Naive thymus-derived CD8-positive, alpha-beta T cell (primary cell): ENCODE data around the gene GTF3C5. TPM values are rescaled to one million over a fixed set of nuclear protein-coding genes. Genes with fewer than 3 reads are reported as not detected.

ENCODE experiments used
- ATAC-seq, 2 donors: fragments of 150-1000 bp; cut with Tn5 transposase in 1 of 2; sonication (Bioruptor Pico), chemical (Tn5 transposase) in 1 of 2; 1 replicate in 1 of 2; 2 replicates in 1 of 2; pipeline ENCODE4 v1.10.0; 2021; ENCODE audit warnings: mild to moderate bottlenecking in 2 of 2, moderate library complexity in 2 of 2
- POLR2A ChIA-PET: fragments of 350-600 bp; sonication (Branson Sonifier 250); formaldehyde crosslinking; loops from one replicate; lab custom pipeline; 2021; ENCODE audit warnings: antibody characterized with exemption; lab: Charles Lee
- DNase-seq, 10 donors: peaks; one replicate each; pipeline versions ENCODE4 v3.0.0 to v3.0.0-alpha.2; 2020 to 2022
- H3K27ac Mint-ChIP-seq, 10 donors: one replicate each; pipeline ENCODE4 v1.8.0; 2020 to 2022; ENCODE audit warnings: mild to moderate bottlenecking in 10 of 10, mixed read lengths in 10 of 10, moderate library complexity in 4 of 10, inconsistent platforms in 1 of 10
- H3K27me3 Mint-ChIP-seq, 5 donors: one replicate each; pipeline ENCODE4 v1.8.0; 2021 to 2022; ENCODE audit warnings: mixed read lengths in 5 of 5
- H3K36me3 Mint-ChIP-seq, 3 donors: one replicate each; pipeline ENCODE4 v1.8.0; 2020 to 2022; ENCODE audit warnings: mixed read lengths in 3 of 3, mild to moderate bottlenecking in 2 of 3, inconsistent platforms in 1 of 3
- H3K4me1 Mint-ChIP-seq, 4 donors: one replicate each; pipeline ENCODE4 v1.8.0; 2021 to 2022; ENCODE audit warnings: mixed read lengths in 4 of 4
- H3K4me3 Mint-ChIP-seq, 10 donors: one replicate each; pipeline ENCODE4 v1.8.0; 2020 to 2022; ENCODE audit warnings: mild to moderate bottlenecking in 10 of 10, mixed read lengths in 10 of 10, moderate library complexity in 6 of 10, inconsistent platforms in 1 of 10
- H3K9me3 Mint-ChIP-seq, 9 donors: one replicate each; pipeline ENCODE4 v1.8.0; 2020 to 2022; ENCODE audit warnings: mixed read lengths in 9 of 9, mild to moderate bottlenecking in 3 of 9, inconsistent platforms in 1 of 9, moderate library complexity in 1 of 9
- polyA plus RNA-seq, 3 donors: library from polyadenylated mRNA; unstranded; fragments of 300-500 nt; fragmentation: Illumina TruSeq; gene quantifications; one replicate each; pipeline ENCODE4 v1.2.3, GENCODE V29; 2021
- total RNA-seq, 8 experiments: library from RNA in 2 of 8; stranded (reverse) in 2 of 8; gene quantifications; one replicate each; pipeline ENCODE4 v1.2.3 and lab custom pipeline; 2021 to 2026

GTF3C5 gene
- total and polyA plus RNA-seq, 5 experiments from 2014 or later, result 33.7 to 81.2 (median 40.1) TPM

DNA sequence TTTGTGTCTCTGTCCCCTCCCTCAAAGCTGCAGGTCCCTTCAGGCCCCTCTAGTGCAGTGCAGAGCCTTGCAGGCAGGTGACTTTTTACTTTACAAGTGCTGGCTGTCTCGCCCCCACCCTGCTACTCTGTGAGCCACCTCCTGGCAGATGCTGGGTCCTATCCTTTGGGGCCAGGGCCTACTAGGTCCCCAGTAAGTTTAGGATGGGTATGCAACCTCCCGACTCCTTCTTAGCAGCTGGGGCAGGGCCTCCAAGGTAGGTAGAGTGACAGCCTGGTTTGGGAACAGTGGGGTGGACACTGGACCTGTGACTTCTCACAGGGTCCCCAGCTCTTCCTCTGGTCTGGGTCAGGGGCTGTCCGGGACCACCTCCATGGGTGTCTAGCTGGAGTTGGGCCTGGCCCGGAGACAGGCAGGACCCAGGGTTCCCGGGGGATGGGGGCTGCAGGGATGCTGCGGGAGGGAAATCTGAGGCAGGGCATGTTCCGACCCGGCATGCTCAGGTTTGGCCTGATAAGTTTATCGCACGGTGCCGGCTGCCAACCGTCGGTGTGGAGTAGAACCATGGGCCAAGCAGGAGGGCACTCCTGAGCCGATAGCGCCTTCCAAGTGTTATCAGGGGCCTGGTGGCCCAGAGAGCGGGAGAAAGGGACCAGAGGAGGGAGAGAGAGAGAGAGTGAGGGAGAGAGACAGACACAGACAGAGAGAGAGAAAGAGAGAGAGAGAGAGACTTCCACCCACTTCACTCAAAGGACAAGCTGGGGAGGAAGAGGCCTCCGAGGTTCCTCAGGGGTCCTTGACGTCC lies 31.8 kb upstream of the GTF3C5 start:
- Mint-ChIP-seq H3K4me3 (no peak overlapping the region), H3K36me3 (no peaks in the 10 kb centered on the region), H3K27ac (no peak overlapping the region), H3K4me1 (peaks cover 6 to 16% (median 8%) of the 10 kb centered on the region in 4 donors), H3K27me3 (peaks cover 8 to 64% (median 43%) of the 10 kb centered on the region in 5 donors), H3K9me3 (no peaks in the 10 kb centered on the region)
- POLR2A ChIA-PET, result no interaction called here
- no peak for DNase-seq
- no peak for ATAC-seq

DNA sequence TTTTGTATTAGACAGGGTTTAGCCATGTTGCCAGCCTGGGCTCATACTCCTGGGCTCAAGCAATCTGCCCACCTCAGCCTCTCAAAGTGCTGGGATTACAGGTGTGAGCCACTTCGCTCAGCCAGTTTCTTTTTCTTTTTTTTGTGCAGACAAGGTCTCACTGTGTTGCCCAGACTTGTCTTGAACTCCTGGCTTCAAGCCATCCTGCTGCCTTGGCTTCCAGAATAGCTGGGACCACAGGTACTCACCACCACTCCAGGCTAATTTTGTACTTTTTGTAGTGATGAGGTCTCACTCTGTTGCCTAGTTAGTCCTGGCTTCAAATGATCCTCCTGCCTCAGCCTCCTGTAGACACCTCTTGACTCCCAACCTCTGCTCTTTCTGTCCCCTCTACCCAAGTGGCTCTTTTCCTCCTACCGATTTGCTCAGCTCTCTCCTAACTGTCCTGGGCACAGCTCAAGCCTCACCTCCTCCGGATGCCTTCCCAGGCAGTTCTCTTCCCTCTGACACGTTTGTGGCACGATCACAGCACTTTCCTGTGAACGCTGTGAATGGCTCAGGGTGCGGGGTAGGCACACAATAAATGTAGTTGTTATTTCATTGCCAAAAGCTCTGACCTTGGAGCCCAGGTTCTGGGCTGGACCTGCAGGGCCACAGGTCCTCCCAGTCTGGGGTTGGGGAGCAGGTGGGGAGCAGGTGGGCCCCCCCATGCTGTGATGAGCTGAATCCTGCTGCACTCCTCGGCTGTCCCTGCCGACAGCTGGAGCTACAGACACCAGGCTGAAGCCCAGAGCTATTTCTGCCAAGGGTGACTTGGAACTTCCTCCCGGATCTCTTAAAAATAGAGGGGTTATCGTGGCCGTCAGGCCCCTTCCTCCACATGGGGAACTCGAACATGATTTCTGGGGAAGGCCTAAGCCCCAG lies 28.4 kb upstream of the GTF3C5 start:
- no peaks in the 10 kb centered on the region for H3K36me3 Mint-ChIP-seq
- H3K27me3 Mint-ChIP-seq, result peaks cover 15 to 84% (median 54%) of the 10 kb centered on the region in 5 donors
- DNase-seq, result no peak
- H3K4me1 Mint-ChIP-seq, result peaks cover 0 to 3% (median 1%) of the 10 kb centered on the region in 4 donors
- H3K9me3 Mint-ChIP-seq, result no peaks in the 10 kb centered on the region
- H3K4me3 Mint-ChIP-seq, result no peak overlapping the region
- POLR2A ChIA-PET, result no interaction called here
- ATAC-seq, result no peak
- H3K27ac Mint-ChIP-seq, result peak overlapping the region in 2 of 10 donors; percentile 38 to 49

DNA sequence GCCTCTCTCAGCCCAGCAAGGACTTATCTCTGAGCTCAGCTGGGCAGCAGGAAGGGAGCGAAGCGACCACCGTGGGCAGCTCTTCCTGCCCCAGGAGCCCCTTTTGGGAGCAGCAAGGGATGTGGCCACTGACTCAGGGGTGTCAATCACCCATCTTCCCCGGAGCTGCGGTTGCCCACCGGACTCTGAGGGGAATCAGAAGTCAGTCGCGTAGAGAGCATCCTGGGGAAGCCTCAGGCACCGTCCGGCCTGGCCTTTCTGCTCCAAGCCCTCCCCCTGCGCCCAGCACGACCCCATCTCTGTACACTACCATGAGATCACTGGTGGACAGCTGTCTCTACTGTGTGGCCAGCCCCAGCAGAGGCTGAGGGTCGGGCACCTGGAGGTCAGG lies 27.7 kb upstream of the GTF3C5 start:
- DNase-seq, result no peak
- H3K4me3 Mint-ChIP-seq, result no peak overlapping the region
- H3K27ac Mint-ChIP-seq, result no peak overlapping the region
- H3K27me3 Mint-ChIP-seq, result peaks cover 14 to 81% (median 55%) of the 10 kb centered on the region in 5 donors
- H3K4me1 Mint-ChIP-seq, result peaks cover 0 to 3% (median 1%) of the 10 kb centered on the region in 4 donors
- ATAC-seq, result no peak
- POLR2A ChIA-PET, result no interaction called here
- H3K9me3 Mint-ChIP-seq, result no peaks in the 10 kb centered on the region
- H3K36me3 Mint-ChIP-seq, result no peaks in the 10 kb centered on the region

DNA sequence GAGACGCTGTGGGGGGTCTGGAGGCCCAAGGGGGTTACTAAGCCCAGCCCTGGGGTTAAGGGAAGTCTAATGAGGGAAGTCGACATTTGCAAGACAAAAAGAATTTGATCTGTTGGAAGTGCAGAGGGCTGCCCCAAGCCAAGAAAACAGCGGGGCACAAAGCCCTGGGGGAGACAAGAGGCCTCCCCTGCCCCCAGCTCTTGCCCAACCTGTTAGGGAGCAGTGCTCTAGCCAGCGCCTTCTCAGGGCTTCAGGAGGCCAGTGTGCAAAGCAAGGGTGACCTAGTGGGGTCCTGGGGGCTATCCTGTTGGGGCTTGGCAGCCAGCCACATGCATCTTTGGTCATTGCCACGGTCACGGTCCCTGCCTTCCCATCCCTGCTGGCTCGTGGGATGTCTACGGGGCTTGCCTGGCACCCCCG lies 27.1 kb upstream of the GTF3C5 start:
- no peak overlapping the region for H3K27ac Mint-ChIP-seq

DNA sequence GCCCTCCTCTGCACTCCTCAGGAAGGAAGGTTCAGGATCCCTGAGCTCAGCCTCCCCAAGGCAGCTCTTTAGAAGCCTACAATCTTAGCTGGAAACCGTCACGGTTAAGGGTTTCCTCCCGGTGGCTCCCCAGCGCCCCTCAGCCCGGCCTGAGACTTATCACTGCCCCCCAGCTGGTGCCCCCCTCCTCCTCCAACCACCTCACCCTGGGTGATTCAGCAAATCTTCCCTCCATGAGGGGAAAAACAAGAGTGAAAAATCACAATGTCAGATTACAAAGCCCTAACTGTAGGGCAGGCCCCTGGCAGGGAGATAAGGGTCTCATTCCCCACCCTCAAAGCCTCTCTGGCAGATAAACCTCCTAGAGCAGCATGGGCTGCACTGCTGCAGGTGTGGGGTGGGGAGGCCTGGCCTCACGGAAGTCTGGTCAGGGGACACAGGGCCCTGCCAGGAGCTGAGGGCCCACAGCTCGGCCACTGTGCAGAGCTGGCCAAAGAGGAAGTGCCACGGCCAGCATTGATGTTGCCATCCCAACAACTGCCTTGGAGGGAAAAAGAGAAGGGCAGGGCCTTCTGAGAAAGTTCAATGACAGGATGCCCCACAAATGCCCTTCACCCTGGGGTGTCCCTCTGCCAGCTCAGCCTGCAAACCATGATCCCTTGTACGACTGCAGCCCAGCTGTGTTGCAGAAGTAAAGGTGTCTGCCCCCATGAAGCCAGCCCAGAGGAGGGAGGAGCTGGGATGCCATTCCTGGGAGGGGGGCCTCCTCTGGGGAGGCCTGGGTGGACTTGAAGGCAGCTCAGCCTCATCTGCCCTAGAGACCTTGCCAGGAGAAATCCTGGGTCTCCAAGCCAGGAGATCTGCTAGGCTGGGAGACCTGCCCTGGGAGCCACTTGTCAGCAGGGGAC lies 26.5 kb upstream of the GTF3C5 start:
- ATAC-seq (no peak), DNase-seq (no peak)
- Mint-ChIP-seq H3K27ac (no peak overlapping the region), H3K4me1 (peaks cover 0 to 3% (median 1%) of the 10 kb centered on the region in 4 donors), H3K9me3 (peaks cover 0 to 5% (median under 1%) of the 10 kb centered on the region in 9 donors), H3K27me3 (peaks cover 19 to 88% (median 57%) of the 10 kb centered on the region in 5 donors), H3K4me3 (no peak overlapping the region), H3K36me3 (peaks cover 0 to under 1% (median 0%) of the 10 kb centered on the region in 3 donors)
- POLR2A ChIA-PET, result no interaction called here

More for the DNA sequence above, 27.1 kb upstream of the GTF3C5 start:
- Mint-ChIP-seq H3K4me1 (peaks cover 0 to 3% (median 1%) of the 10 kb centered on the region in 4 donors), H3K36me3 (no peaks in the 10 kb centered on the region), H3K4me3 (no peak overlapping the region), H3K9me3 (no peaks in the 10 kb centered on the region), H3K27me3 (peaks cover 15 to 87% (median 57%) of the 10 kb centered on the region in 5 donors)
- POLR2A ChIA-PET, result no interaction called here
- DNase-seq (no peak), ATAC-seq (no peak)

DNA sequence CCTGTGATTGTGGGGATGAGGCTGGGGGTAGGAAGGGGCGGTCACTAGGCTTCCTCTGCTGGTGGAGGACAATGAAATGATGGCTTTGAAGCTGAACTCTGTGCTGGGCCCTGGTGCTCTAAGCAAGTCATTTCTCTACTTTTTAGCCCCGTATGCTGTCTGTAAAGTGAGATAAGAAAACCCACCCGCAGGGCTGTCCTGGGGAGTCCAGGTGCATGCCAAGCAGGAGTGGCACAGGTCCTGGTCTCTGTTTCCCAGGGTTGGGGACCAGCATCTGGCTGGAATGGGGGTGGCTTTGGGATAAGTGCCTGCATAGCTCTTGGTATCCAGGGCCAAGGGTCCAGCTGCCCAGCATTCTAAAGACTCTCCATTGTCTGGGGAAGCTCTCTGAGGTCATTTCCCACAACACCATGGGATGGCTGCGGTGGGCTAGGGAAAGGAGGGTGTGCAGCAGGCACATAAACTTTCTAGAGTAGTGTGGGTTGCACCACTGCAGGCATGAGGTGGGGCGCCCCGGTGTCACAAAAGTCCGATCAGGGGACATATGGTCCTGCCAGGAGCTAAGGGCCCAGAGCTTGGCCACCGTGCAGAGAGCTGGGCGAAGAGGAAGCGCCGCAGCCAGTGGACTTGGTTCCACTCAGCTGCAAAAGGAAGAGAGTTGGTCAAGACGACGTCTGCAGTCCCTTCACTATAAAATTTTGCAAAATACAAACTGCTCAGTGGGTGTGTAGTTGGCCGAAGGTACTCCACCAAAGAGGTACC lies 25.6 kb upstream of the GTF3C5 start:
- no peak overlapping the region for H3K27ac Mint-ChIP-seq
- ATAC-seq (no peak), DNase-seq (no peak)
- H3K9me3 Mint-ChIP-seq, result peaks cover 0 to 10% (median 3%) of the 10 kb centered on the region in 9 donors
- POLR2A ChIA-PET, result no interaction called here
- H3K4me3 Mint-ChIP-seq, result no peak overlapping the region
- H3K27me3 Mint-ChIP-seq, result peaks cover 19 to 86% (median 55%) of the 10 kb centered on the region in 5 donors
- peaks cover 0 to 3% (median 1%) of the 10 kb centered on the region in 4 donors for H3K4me1 Mint-ChIP-seq
- H3K36me3 Mint-ChIP-seq, result peaks cover 0 to 2% (median 0%) of the 10 kb centered on the region in 3 donors

DNA sequence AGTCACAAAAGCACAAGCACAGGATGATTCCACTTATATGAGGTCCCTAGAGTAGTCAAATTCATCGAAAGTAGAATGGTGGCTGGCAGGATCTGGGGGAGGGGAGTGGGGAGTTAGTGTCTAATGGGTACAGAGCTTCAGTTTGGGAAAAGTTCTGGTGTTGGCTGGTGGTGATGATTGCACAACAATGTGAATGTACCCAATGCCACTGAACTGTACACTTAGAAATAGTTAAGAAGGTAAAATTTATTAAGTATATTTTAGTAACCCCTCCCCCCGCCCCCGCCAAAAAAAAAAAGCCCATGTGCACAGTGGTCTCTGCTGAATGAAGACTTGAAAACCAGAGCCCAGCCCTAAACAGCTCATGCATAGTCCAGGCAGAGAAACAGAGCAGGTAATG lies 24.8 kb upstream of the GTF3C5 start:
- ATAC-seq, result no peak
- peaks cover 0 to 10% (median 3%) of the 10 kb centered on the region in 9 donors for H3K9me3 Mint-ChIP-seq
- peaks cover 0 to 2% (median 0%) of the 10 kb centered on the region in 3 donors for H3K36me3 Mint-ChIP-seq
- peaks cover 17 to 78% (median 50%) of the 10 kb centered on the region in 5 donors for H3K27me3 Mint-ChIP-seq
- no peak overlapping the region for H3K27ac Mint-ChIP-seq
- H3K4me1 Mint-ChIP-seq, result peaks cover 0 to 3% (median 1%) of the 10 kb centered on the region in 4 donors
- no peak overlapping the region for H3K4me3 Mint-ChIP-seq
- no peak for DNase-seq
- POLR2A ChIA-PET, result no interaction called here

DNA sequence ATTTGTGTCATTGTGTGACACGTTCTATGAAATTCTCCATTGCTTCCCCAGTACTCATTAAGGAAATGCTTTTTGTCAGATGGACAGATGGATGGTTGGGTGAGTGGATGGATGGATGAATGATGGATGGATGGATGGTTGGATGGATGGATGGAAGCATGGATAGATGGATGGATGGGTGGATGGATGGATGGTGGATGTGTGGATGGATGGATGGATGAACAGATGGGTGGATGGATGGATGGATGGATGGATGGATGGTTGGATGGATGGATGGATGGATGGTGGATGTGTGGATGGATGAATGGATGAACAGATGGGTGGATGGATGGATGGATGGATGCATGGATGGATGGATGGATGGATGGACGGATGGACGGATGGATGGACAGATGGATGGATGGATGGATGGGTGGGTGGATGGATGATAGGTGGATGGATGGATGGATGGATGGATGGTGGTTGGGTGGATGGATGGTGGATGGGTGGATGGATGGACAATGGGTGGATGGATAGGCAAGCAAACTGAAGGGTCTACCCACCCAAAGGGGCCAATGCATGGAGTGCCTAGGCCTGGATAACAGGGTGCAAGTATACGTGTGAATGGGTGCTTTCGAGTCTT lies 24.0 kb upstream of the GTF3C5 start:
- DNase-seq, result no peak
- H3K9me3 Mint-ChIP-seq, result peaks cover 0 to 10% (median 3%) of the 10 kb centered on the region in 9 donors
- no peak overlapping the region for H3K27ac Mint-ChIP-seq
- no peak overlapping the region for H3K4me3 Mint-ChIP-seq
- ATAC-seq, result no peak
- peaks cover 0 to 3% (median 1%) of the 10 kb centered on the region in 4 donors for H3K4me1 Mint-ChIP-seq
- H3K27me3 Mint-ChIP-seq, result peaks cover 17 to 75% (median 49%) of the 10 kb centered on the region in 5 donors
- POLR2A ChIA-PET, result no interaction called here
- H3K36me3 Mint-ChIP-seq, result peaks cover 0 to 2% (median 0%) of the 10 kb centered on the region in 3 donors

DNA sequence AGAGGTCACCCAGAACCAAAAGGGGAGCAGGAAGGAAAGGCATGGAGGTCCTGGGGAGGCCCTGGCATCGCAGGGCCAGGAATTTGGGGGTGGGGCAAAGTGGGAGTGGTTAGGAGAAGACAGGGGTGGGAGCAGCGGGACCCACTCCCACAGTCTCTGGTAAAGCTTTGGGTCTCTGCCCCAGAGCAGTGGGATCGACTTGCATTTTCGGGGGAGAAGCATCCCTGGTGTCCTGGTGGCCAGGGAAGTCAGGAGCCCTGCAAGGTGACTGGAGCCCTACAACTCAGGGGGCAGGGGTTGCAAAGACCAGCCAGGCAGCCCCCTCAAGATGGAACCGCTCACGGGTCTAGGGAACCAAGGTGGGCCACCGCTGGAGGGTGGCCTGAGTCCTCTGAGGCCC lies 22.4 kb upstream of the GTF3C5 start:
- H3K4me1 Mint-ChIP-seq, result no peaks in the 10 kb centered on the region
- ATAC-seq (no peak), DNase-seq (no peak)
- POLR2A ChIA-PET, result no interaction called here
- peaks cover 0 to 10% (median 3%) of the 10 kb centered on the region in 9 donors for H3K9me3 Mint-ChIP-seq
- H3K27me3 Mint-ChIP-seq, result peaks cover 12 to 59% (median 37%) of the 10 kb centered on the region in 5 donors
- no peak overlapping the region for H3K4me3 Mint-ChIP-seq
- no peak overlapping the region for H3K27ac Mint-ChIP-seq
- peaks cover 0 to 2% (median 0%) of the 10 kb centered on the region in 3 donors for H3K36me3 Mint-ChIP-seq

DNA sequence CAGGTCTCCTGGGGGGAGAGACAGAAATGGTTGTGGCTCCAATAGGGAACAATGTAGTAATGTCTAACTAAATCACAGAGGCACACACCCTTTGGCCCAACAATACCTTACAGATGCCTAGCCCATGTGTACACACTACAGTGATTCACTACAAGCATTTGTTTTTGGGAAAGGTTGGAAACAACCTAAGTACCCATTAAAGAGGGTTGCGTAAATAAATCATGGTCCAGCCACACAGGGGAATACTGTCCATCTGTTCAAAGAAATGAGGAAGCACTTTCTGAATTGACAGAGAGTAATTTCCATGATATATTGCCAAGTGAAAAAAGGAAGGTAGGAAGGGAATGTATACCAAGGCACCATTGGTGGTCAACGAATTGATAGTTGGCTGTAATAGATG lies 22.0 kb upstream of the GTF3C5 start:
- H3K4me1 Mint-ChIP-seq, result no peaks in the 10 kb centered on the region

More for the DNA sequence above, 22.0 kb upstream of the GTF3C5 start:
- Mint-ChIP-seq H3K9me3 (peaks cover 0 to 10% (median 3%) of the 10 kb centered on the region in 9 donors), H3K27ac (no peak overlapping the region), H3K4me3 (no peak overlapping the region), H3K36me3 (peaks cover 0 to 2% (median 0%) of the 10 kb centered on the region in 3 donors), H3K27me3 (peaks cover 10 to 55% (median 35%) of the 10 kb centered on the region in 5 donors)
- DNase-seq (no peak), ATAC-seq (no peak)
- POLR2A ChIA-PET, result no interaction called here
